DND-41 (cell line): ENCODE data around the gene RCOR1.

ENCODE experiments used
- ATAC-seq: fragments of 200-7000 bp; cut with Tn5 transposase; 3 replicates; pipeline ENCODE4 v1.9.1; 2021; ENCODE audit warnings: low read depth; ENCODE audit not compliant: insufficient read depth
- DNase-seq: peaks from one replicate; pipeline ENCODE4 v3.0.0-alpha.2; 2020
- H2AFZ ChIP-seq: 2 replicates; pipeline ENCODE4 v1.6.0; 2012; ENCODE audit warnings: low read depth, low read length
- H3K27ac ChIP-seq: 2 replicates; pipeline ENCODE4 v1.5.1; 2012; ENCODE audit warnings: low read length, inconsistent platforms
- H3K27me3 ChIP-seq: fragments of 200-600 bp; sonication (generic); 2 replicates; pipeline ENCODE4 v1.6.0; 2012; ENCODE audit warnings: low read length, mild to moderate bottlenecking, inconsistent platforms; ENCODE audit not compliant: insufficient read depth, poor library complexity
- H3K36me3 ChIP-seq: 2 replicates; pipeline ENCODE4 v1.5.1; 2012; ENCODE audit warnings: low read length, inconsistent platforms; ENCODE audit not compliant: insufficient read depth
- H3K4me1 ChIP-seq: 2 replicates; pipeline ENCODE4 v1.5.1; 2012; ENCODE audit warnings: mild to moderate bottlenecking, low read length; ENCODE audit not compliant: insufficient read depth
- H3K4me2 ChIP-seq: 2 replicates; pipeline ENCODE4 v1.6.0; 2012; ENCODE audit warnings: mild to moderate bottlenecking, moderate library complexity, low read length, inconsistent platforms; ENCODE audit not compliant: insufficient read depth
- H3K4me3 ChIP-seq, 2 experiments: fragments of 200-600 bp in 1 of 2; shearing (Covaris generic) in 1 of 2; 2 replicates each; pipeline ENCODE4 v1.5.1; 2012 to 2016; ENCODE audit warnings: inconsistent platforms in 2 of 2, low read length in 2 of 2, mild to moderate bottlenecking in 2 of 2, low read depth in 1 of 2, moderate library complexity in 1 of 2
- H3K79me2 ChIP-seq: 2 replicates; pipeline ENCODE4 v1.6.0; 2012; ENCODE audit warnings: low read length, inconsistent platforms; ENCODE audit not compliant: insufficient read depth
- H3K9ac ChIP-seq: 2 replicates; pipeline ENCODE4 v1.6.0; 2012; ENCODE audit warnings: low read depth, mild to moderate bottlenecking, inconsistent platforms, low read length, moderate library complexity
- H3K9me3 ChIP-seq: 2 replicates; pipeline ENCODE4 v1.5.1; 2012; ENCODE audit warnings: low read length, moderate library complexity, mild to moderate bottlenecking, inconsistent platforms; ENCODE audit not compliant: insufficient read depth, severe bottlenecking
- H4K20me1 ChIP-seq: 2 replicates; pipeline ENCODE4 v1.6.0; 2012; ENCODE audit warnings: low read length; ENCODE audit not compliant: insufficient read depth
- EZH2 ChIP-seq: IDR thresholded peaks from 3 replicates; pipeline ENCODE4 v1.6.1; 2012; ENCODE audit warnings: borderline replicate concordance, low read depth, mild to moderate bottlenecking, moderate library complexity, low read length, inconsistent platforms; ENCODE audit not compliant: severe bottlenecking
- TF ChIP-seq, protein P1 (sequence below): IDR thresholded peaks from 2 replicates; pipeline ENCODE4 v1.5.1; 2012; ENCODE audit warnings: borderline replicate concordance, low read length, moderate library complexity, mild to moderate bottlenecking; ENCODE audit not compliant: poor library complexity, severe bottlenecking; ENCODE audit errors: extremely low read depth

Gene RCOR1

DNA sequence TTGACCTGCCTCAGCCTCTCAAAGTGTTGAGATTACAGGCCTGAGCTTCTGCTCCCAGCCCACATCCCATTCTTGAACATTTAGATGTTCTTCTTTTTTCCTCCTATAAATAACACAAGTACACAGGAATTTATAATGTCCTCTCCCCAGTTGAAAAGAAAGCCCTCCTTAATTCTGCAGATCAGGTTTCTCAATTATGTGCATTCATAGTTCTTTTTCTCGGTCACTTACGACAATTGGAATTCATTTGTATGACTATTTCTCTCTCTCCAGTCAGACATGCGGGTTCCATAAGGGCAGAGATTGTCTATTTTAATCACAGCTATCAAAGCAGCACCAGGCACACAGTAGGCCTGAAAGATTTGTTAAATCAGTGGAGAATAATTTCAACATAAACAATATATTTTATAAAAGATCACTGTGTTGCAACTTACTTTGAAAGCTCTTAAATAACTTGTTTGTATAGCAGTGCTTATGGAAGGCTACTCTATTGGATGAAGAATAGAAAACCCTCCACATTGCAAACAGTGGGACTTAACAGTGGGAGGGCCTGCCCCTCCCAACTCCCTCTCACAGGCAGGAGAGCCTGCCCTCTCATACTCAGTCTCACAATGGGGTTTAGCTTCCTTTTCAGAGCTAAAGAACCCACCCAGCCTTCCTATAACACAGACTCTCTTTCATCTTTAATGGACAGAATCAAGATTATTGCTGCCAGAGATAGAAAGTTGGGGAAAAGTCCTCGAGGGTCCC lies 100.7 kb downstream of the RCOR1 start:
- Histone ChIP-seq H3K4me3 (no peak overlapping the region), H3K36me3 (no peaks in the 10 kb centered on the region), H3K9ac (no peak overlapping the region), H3K4me2 (no peak overlapping the region), H3K79me2 (peaks cover 47% of the 10 kb centered on the region), H3K27ac (no peak overlapping the region), H4K20me1 (peaks cover 33% of the 10 kb centered on the region; the same call in 1 of the 2 replicates), H2AFZ (no peak overlapping the region), H3K27me3 (no peaks in the 10 kb centered on the region), H3K9me3 (no peaks in the 10 kb centered on the region), H3K4me1 (peaks cover 20% of the 10 kb centered on the region)
- DNase-seq (no peak), ATAC-seq (no peak)
- TF ChIP-seq, protein P1, sequence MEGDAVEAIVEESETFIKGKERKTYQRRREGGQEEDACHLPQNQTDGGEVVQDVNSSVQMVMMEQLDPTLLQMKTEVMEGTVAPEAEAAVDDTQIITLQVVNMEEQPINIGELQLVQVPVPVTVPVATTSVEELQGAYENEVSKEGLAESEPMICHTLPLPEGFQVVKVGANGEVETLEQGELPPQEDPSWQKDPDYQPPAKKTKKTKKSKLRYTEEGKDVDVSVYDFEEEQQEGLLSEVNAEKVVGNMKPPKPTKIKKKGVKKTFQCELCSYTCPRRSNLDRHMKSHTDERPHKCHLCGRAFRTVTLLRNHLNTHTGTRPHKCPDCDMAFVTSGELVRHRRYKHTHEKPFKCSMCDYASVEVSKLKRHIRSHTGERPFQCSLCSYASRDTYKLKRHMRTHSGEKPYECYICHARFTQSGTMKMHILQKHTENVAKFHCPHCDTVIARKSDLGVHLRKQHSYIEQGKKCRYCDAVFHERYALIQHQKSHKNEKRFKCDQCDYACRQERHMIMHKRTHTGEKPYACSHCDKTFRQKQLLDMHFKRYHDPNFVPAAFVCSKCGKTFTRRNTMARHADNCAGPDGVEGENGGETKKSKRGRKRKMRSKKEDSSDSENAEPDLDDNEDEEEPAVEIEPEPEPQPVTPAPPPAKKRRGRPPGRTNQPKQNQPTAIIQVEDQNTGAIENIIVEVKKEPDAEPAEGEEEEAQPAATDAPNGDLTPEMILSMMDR: no peak
- TF ChIP-seq EZH2: no peak

DNA sequence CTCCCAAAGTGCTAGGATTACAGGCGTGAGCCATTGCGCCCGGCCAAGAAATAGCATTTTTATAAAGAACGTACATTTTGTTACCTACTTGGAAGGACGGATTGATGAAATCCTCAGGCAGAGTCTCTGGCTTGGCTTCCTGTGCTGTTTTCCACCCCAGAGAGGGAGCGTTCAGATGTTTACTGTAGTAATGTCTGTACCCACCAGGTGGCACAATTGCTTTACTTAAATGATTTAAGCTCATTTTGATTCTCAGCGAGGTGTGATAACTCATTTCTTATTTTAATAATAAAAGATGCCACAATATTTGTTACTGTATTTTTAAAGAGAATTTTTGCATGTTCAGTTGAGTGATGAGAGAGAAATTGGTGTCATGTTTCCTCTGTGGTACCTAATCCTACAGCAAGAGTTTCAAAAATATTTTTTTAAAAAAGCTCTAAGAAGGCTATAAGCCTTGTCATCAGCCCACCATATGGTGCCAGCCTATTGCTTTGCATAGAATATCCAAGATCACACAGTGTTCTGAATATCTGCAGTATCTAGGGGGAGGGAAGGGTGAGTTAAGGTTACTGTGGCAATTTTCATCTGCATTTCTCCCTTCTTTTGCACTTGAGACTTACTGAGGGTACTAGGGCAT lies 102.2 kb downstream of the RCOR1 start:
- Histone ChIP-seq H4K20me1 (peaks cover 26% of the 10 kb centered on the region; the same call in 1 of the 2 replicates), H3K9ac (no peak overlapping the region), H3K27ac (no peak overlapping the region), H3K4me3 (no peak overlapping the region), H3K79me2 (peaks cover 48% of the 10 kb centered on the region), H3K4me2 (no peak overlapping the region), H3K9me3 (no peaks in the 10 kb centered on the region), H3K27me3 (no peaks in the 10 kb centered on the region), H3K36me3 (no peaks in the 10 kb centered on the region), H3K4me1 (peaks cover 20% of the 10 kb centered on the region), H2AFZ (no peak overlapping the region)
- DNase-seq (peak; percentile 71), ATAC-seq (peak; percentile 83)
- TF ChIP-seq, protein P1: peak; percentile 84
- TF ChIP-seq EZH2: no peak

DNA sequence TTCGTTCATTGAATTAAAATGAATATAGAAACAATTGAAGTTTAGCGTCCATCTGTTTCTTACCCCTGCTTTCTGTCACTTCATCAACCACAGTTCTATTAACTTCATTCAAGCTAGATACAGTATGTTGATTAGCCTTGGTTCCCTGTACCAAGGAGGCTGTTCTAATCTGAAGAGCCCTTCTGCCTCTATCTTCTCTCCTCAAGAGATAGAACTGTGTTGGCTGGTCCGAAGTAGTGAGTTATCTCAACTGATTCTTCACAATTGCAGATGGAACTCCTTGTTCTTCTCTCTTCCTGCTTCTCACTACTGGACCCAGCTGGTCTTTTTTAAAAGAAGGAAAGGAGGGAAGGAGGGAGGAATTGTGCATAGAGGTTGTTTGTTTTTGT lies 102.7 kb downstream of the RCOR1 start:
- Histone ChIP-seq H3K4me2 (no peak overlapping the region), H2AFZ (no peak overlapping the region), H3K4me1 (peaks cover 20% of the 10 kb centered on the region), H3K9me3 (no peaks in the 10 kb centered on the region), H3K4me3 (no peak overlapping the region), H3K27ac (no peak overlapping the region), H3K27me3 (no peaks in the 10 kb centered on the region), H3K9ac (no peak overlapping the region), H4K20me1 (peaks cover 26% of the 10 kb centered on the region; the same call in 1 of the 2 replicates), H3K79me2 (peaks cover 50% of the 10 kb centered on the region), H3K36me3 (no peaks in the 10 kb centered on the region)
- DNase-seq (no peak), ATAC-seq (no peak)
- TF ChIP-seq, protein P1: no peak
- no peak for TF ChIP-seq EZH2
